HL-60/S4 (cell line): ENCODE data around the gene EMC7.

Experiments used
- in situ Hi-C: fragments of 300-500 bp; cut with MboI; formaldehyde crosslinking; loops from 2 replicates; pipeline ENCODE4 v1.14.3; 2022; ENCODE audit warnings: low sequenced_read_pairs

The EMC7 gene

GRCh38 chr15:34101366-34102174, at the start of gene EMC7, which contains the start of gene PGBD4:
EMC7 (minus strand) TSS chr15:34101862; CDS start chr15:34101839, 23 bp downstream.
PGBD4 (plus strand) TSS chr15:34102083; CDS start chr15:34102532, 449 bp downstream.
- in situ Hi-C loops, result loop anchor here (10.0 to 25.0 kb wide), 2 partner anchors 123 to 261 kb away; partner anchors contain the start of genes EMC4 and LPCAT4

- in situ Hi-C loops, result no loop called here
These were observed 45.9 kb upstream of the EMC7 start for GRCh38 chr15:34147371-34148140.

GRCh38 chr15:34133511-34133910, 31.8 kb upstream of the EMC7 start:
- in situ Hi-C loops, result no loop called here

- in situ Hi-C loops, result no loop called here
These were observed 31.2 kb upstream of the EMC7 start for GRCh38 chr15:34132881-34133280.

- in situ Hi-C loops, result no loop called here
These were observed 27.2 kb upstream of the EMC7 start for GRCh38 chr15:34128898-34129297.

- in situ Hi-C loops, result no loop called here
These were observed 24.9 kb upstream of the EMC7 start for GRCh38 chr15:34126522-34126921.

GRCh38 chr15:34125945-34126344, 24.3 kb upstream of the EMC7 start:
- in situ Hi-C loops, result no loop called here

- in situ Hi-C loops, result loop anchor here (25.0 kb wide), 1 partner anchor 238 kb away; the partner anchor contains the start of gene LPCAT4
These were observed 23.0 kb upstream of the EMC7 start for GRCh38 chr15:34124651-34125050.

GRCh38 chr15:34122771-34123183, 21.1 kb upstream of the EMC7 start:
- in situ Hi-C loops, result loop anchor here (25.0 kb wide), 1 partner anchor 240 kb away; the partner anchor contains the start of gene LPCAT4

GRCh38 chr15:34121786-34122185, 20.1 kb upstream of the EMC7 start:
- in situ Hi-C loops, result loop anchor here (25.0 kb wide), 1 partner anchor 241 kb away; the partner anchor contains the start of gene LPCAT4

- in situ Hi-C loops, result loop anchor here (25.0 kb wide), 1 partner anchor 242 kb away; the partner anchor contains the start of gene LPCAT4
These were observed 18.8 kb upstream of the EMC7 start for GRCh38 chr15:34120420-34120819.

- in situ Hi-C loops, result loop anchor here (25.0 kb wide), 1 partner anchor 243 kb away; the partner anchor contains the start of gene LPCAT4
These were observed 17.6 kb upstream of the EMC7 start for GRCh38 chr15:34119291-34119690.

- in situ Hi-C loops, result loop anchor here (25.0 kb wide), 1 partner anchor 246 kb away; the partner anchor contains the start of gene LPCAT4
These were observed 15.0 kb upstream of the EMC7 start for GRCh38 chr15:34116620-34117019.

- in situ Hi-C loops, result loop anchor here (25.0 kb wide), 1 partner anchor 248 kb away; the partner anchor contains the start of gene LPCAT4
These were observed 13.1 kb upstream of the EMC7 start for GRCh38 chr15:34114739-34115138.

GRCh38 chr15:34114215-34114614, 12.6 kb upstream of the EMC7 start:
- in situ Hi-C loops, result loop anchor here (25.0 kb wide), 1 partner anchor 248 kb away; the partner anchor contains the start of gene LPCAT4

GRCh38 chr15:34111488-34111887, 9.8 kb upstream of the EMC7 start:
- in situ Hi-C loops, result loop anchor here (25.0 kb wide), 1 partner anchor 251 kb away; the partner anchor contains the start of gene LPCAT4

GRCh38 chr15:34109797-34110663, 8.4 kb upstream of the EMC7 start:
- in situ Hi-C loops, result loop anchor here (10.0 to 25.0 kb wide), 2 partner anchors 115 to 252 kb away; partner anchors contain the start of genes EMC4 and LPCAT4

- in situ Hi-C loops, result loop anchor here (10.0 to 25.0 kb wide), 2 partner anchors 117 to 255 kb away; partner anchors contain the start of genes EMC4 and LPCAT4
These were observed 5.7 kb upstream of the EMC7 start for GRCh38 chr15:34107315-34107714.

- in situ Hi-C loops, result loop anchor here (10.0 to 25.0 kb wide), 2 partner anchors 118 to 256 kb away; partner anchors contain the start of genes EMC4 and LPCAT4
These were observed 4.8 kb upstream of the EMC7 start for GRCh38 chr15:34106423-34106822.
